SK-N-SH (cell line): ENCODE data around the gene ZNF837. TPM values are rescaled to one million over a fixed set of nuclear protein-coding genes. Genes with fewer than 3 reads are reported as not detected.

Experiments used
- CTCF ChIA-PET: fragments of 300-600, 350-600 bp; formaldehyde crosslinking; extraction: SDS; loops from one replicate; lab custom pipeline; 2021; lab: Yijun Ruan, JAX
- POLR2A ChIA-PET: fragments of 350-600 bp; sonication (Branson Sonifier 250); formaldehyde crosslinking; extraction: SDS; loops from one replicate; lab custom pipeline; 2020; ENCODE audit warnings: antibody characterized with exemption, inconsistent platforms; lab: Yijun Ruan, JAX
- DNase-seq: peaks from one replicate; pipeline ENCODE4 v3.0.0; 2012
- H2AFZ ChIP-seq: fragments of 200-600 bp; sonication (generic); 2 replicates; pipeline ENCODE4 v1.8.1; 2016; ENCODE audit warnings: antibody characterized with exemption, mild to moderate bottlenecking, low read depth
- H3F3A ChIP-seq: fragments of 200-600 bp; sonication (generic); replicated peaks from 2 replicates; pipeline ENCODE3; 2016; ENCODE audit warnings: antibody characterized with exemption, mild to moderate bottlenecking; ENCODE audit not compliant: insufficient read depth
- H3K27ac ChIP-seq, 2 experiments: fragments of 200-500 bp in 1 of 2; fragments of 200-600 bp in 1 of 2; sonication (Bioruptor generic) in 1 of 2; sonication (generic), shearing (Covaris generic) in 1 of 2; 2 replicates each; pipeline versions ENCODE4 v1.5.1 to v1.6.1; 2014 to 2016; ENCODE audit warnings: low read depth in 2 of 2, inconsistent platforms in 1 of 2, low read length in 1 of 2, mild to moderate bottlenecking in 1 of 2, mixed read lengths in 1 of 2
- H3K27me3 ChIP-seq: fragments of 200-600 bp; sonication (generic), shearing (Covaris generic); 2 replicates; pipeline ENCODE4 v1.6.1; 2016; ENCODE audit warnings: mixed run types; ENCODE audit not compliant: insufficient read depth
- H3K36me3 ChIP-seq, 2 experiments: fragments of 200-500 bp in 1 of 2; fragments of 200-600 bp in 1 of 2; sonication (Bioruptor generic) in 1 of 2; sonication (generic) in 1 of 2; replicated peaks in 1 of 2; 2 replicates each; pipeline versions ENCODE3 to v1.5.1; 2014 to 2016; ENCODE audit warnings: low read length in 1 of 2, mild to moderate bottlenecking in 1 of 2; ENCODE audit not compliant: insufficient read depth in 2 of 2, control insufficient read depth in 1 of 2
- H3K4me1 ChIP-seq, 2 experiments: fragments of 200-500 bp in 1 of 2; fragments of 200-600 bp in 1 of 2; sonication (Bioruptor generic) in 1 of 2; sonication (generic), shearing (Covaris generic) in 1 of 2; 2 replicates each; pipeline versions ENCODE4 v1.5.1 to v1.6.1; 2014 to 2016; ENCODE audit warnings: low read depth in 1 of 2, low read length in 1 of 2, mixed run types in 1 of 2; ENCODE audit not compliant: insufficient read depth in 2 of 2, control insufficient read depth in 1 of 2
- H3K4me2 ChIP-seq: fragments of 200-600 bp; sonication (generic), shearing (Covaris generic); 2 replicates; pipeline ENCODE4 v1.6.1; 2017; ENCODE audit warnings: mixed run types
- H3K4me3 ChIP-seq, 2 experiments: fragments of 200-500 bp in 1 of 2; fragments of 200-600 bp in 1 of 2; sonication (Bioruptor generic) in 1 of 2; sonication (generic), shearing (Covaris generic) in 1 of 2; 2 replicates each; pipeline versions ENCODE4 v1.5.1 to v1.8.1; 2014 to 2016; ENCODE audit warnings: low read depth in 2 of 2, inconsistent platforms in 1 of 2, low read length in 1 of 2, mild to moderate bottlenecking in 1 of 2, mixed read lengths in 1 of 2, moderate library complexity in 1 of 2
- H3K79me2 ChIP-seq: fragments of 200-600 bp; sonication (generic); 2 replicates; pipeline ENCODE4 v1.8.1; 2017; ENCODE audit warnings: mild to moderate bottlenecking; ENCODE audit not compliant: insufficient read depth
- H3K9ac ChIP-seq: fragments of 200-600 bp; sonication (generic); 2 replicates; pipeline ENCODE4 v1.6.1; 2017; ENCODE audit warnings: mixed run types
- H3K9me2 ChIP-seq: fragments of 200-600 bp; sonication (generic); 2 replicates; pipeline ENCODE4 v1.6.1; 2017; ENCODE audit warnings: mixed run types
- H3K9me3 ChIP-seq: fragments of 200-600 bp; sonication (generic); 2 replicates; pipeline ENCODE4 v1.6.1; 2017; ENCODE audit warnings: mixed run types, mild to moderate bottlenecking, moderate library complexity
- H4K20me1 ChIP-seq: fragments of 200-600 bp; sonication (generic); 2 replicates; pipeline ENCODE4 v1.6.1; 2017; ENCODE audit warnings: mild to moderate bottlenecking, mixed run types; ENCODE audit not compliant: insufficient read depth
- ELF1 ChIP-seq: IDR thresholded peaks from 2 replicates; pipeline ENCODE4 v1.4.0; 2012
- EZH2phosphoT487 ChIP-seq: fragments of 200-600 bp; sonication (generic); IDR thresholded peaks from 2 replicates; pipeline ENCODE4 v1.6.1; 2017; ENCODE audit warnings: low read depth, mixed run types, mild to moderate bottlenecking, antibody characterized with exemption, moderate library complexity, borderline replicate concordance
- FOSL2 ChIP-seq: IDR thresholded peaks from 2 replicates; pipeline ENCODE4 v1.4.0; 2012; ENCODE audit warnings: low read depth, mild to moderate bottlenecking, moderate library complexity, borderline replicate concordance
- FOXM1 ChIP-seq: IDR thresholded peaks from 2 replicates; pipeline ENCODE4 v1.4.0; 2012; ENCODE audit warnings: low read depth, mild to moderate bottlenecking
- GABPA ChIP-seq: IDR thresholded peaks from 2 replicates; pipeline ENCODE4 v1.4.0; 2012; ENCODE audit warnings: low read depth, mild to moderate bottlenecking
- GATA2 ChIP-seq: sonication (generic); formaldehyde crosslinking; IDR thresholded peaks from 2 replicates; pipeline ENCODE4 v1.5.0; 2020; ENCODE audit warnings: mild to moderate bottlenecking, missing genetic modification reagents
- IRF3 ChIP-seq: fragments of 150-350 bp; IDR thresholded peaks from 2 replicates; pipeline ENCODE4 v1.6.1; 2016; ENCODE audit warnings: mild to moderate bottlenecking, low read depth, low read length
- MAX ChIP-seq: IDR thresholded peaks from 2 replicates; pipeline ENCODE4 v1.4.0; 2012; ENCODE audit warnings: low read depth
- MEF2A ChIP-seq: IDR thresholded peaks from 2 replicates; pipeline ENCODE4 v1.4.0; 2012; ENCODE audit warnings: low read depth, borderline replicate concordance
- MXI1 ChIP-seq: IDR thresholded peaks from 2 replicates; pipeline ENCODE4 v1.6.1; 2012; ENCODE audit warnings: mild to moderate bottlenecking, low read depth, low read length, improper control_type of control experiment
- NFIC ChIP-seq: IDR thresholded peaks from 2 replicates; pipeline ENCODE4 v1.4.0; 2012; ENCODE audit warnings: borderline replicate concordance
- RCOR1 ChIP-seq: fragments of 150-350 bp; IDR thresholded peaks from 2 replicates; pipeline ENCODE4 v1.6.1; 2017; ENCODE audit warnings: antibody characterized with exemption, low read length
- RFX5 ChIP-seq: IDR thresholded peaks from 2 replicates; pipeline ENCODE4 v1.6.1; 2012; ENCODE audit warnings: mild to moderate bottlenecking, improper control_type of control experiment, low read length
- RXRA ChIP-seq: IDR thresholded peaks from 2 replicates; pipeline ENCODE4 v1.4.0; 2012; ENCODE audit warnings: low read depth, mild to moderate bottlenecking, borderline replicate concordance
- SIN3A ChIP-seq: IDR thresholded peaks from 2 replicates; pipeline ENCODE4 v1.6.1; 2012; ENCODE audit warnings: low read depth, mild to moderate bottlenecking, low read length, moderate library complexity, borderline replicate concordance
- SMC3 ChIP-seq: IDR thresholded peaks from 2 replicates; pipeline ENCODE4 v1.6.1; 2012; ENCODE audit warnings: low read depth, low read length, improper control_type of control experiment
- TAF1 ChIP-seq: IDR thresholded peaks from 2 replicates; pipeline ENCODE4 v1.6.1; 2012; ENCODE audit warnings: low read depth, mild to moderate bottlenecking, low read length, moderate library complexity, borderline replicate concordance
- TCF12 ChIP-seq: IDR thresholded peaks from 2 replicates; pipeline ENCODE4 v1.4.0; 2012
- USF2 ChIP-seq: fragments of 150-350 bp; IDR thresholded peaks from 2 replicates; pipeline ENCODE4 v1.6.1; 2017; ENCODE audit warnings: antibody characterized with exemption, low read length, low read depth, borderline replicate concordance
- WGBS: methylation state at CpG from one replicate; pipeline ENCODE4 v1.1.6; 2017; ENCODE audit warnings: low lambda C conversion rate; 5-methylcytosine and 5-hydroxymethylcytosine counted together
- polyA plus RNA-seq, 3 experiments: library from polyadenylated mRNA; depleted of rRNA; stranded (reverse); fragments of >200 nt; gene quantifications; 2 replicates each; pipeline ENCODE4 v1.2.3, GENCODE V29; 2012
- TF ChIP-seq, protein P1 (sequence below): IDR thresholded peaks from 2 replicates; pipeline ENCODE4; 2012

The ZNF837 gene
- polyA plus RNA-seq, 1 of the 3 experiments (the other 2 are of a cell fraction) = 1.6 TPM

GRCh38 chr19:58368561-58369360 lies 12.1 kb downstream of the ZNF837 start:
- Histone ChIP-seq H3K4me1 (no peaks in the 10 kb centered on the region), H3K36me3 (no peaks in the 10 kb centered on the region), H3K79me2 (no peaks in the 10 kb centered on the region), H3F3A (peaks cover 6% of the 10 kb centered on the region), H3K9me2 (no peaks in the 10 kb centered on the region), H4K20me1 (no peaks in the 10 kb centered on the region), H3K27ac (no peak overlapping the region), H3K4me2 (no peak overlapping the region), H3K9ac (no peak overlapping the region), H2AFZ (no peak overlapping the region), H3K4me3 (no peak overlapping the region), H3K9me3 (no peaks in the 10 kb centered on the region), H3K27me3 (no peaks in the 10 kb centered on the region)
- WGBS = 96% methylated on average over 17 of the region's 68 CpGs
- ChIA-PET CTCF (no interaction called here), POLR2A (interaction anchor here (0.7 to 1.2 kb wide), 2 partner anchors 9 to 16 kb away, joined by 3 read pairs; no protein-coding TSS in a partner anchor)
- TF ChIP-seq TAF1 = no peak
- TF ChIP-seq USF2 = no peak
- TF ChIP-seq GABPA = no peak
- TF ChIP-seq, protein P1, sequence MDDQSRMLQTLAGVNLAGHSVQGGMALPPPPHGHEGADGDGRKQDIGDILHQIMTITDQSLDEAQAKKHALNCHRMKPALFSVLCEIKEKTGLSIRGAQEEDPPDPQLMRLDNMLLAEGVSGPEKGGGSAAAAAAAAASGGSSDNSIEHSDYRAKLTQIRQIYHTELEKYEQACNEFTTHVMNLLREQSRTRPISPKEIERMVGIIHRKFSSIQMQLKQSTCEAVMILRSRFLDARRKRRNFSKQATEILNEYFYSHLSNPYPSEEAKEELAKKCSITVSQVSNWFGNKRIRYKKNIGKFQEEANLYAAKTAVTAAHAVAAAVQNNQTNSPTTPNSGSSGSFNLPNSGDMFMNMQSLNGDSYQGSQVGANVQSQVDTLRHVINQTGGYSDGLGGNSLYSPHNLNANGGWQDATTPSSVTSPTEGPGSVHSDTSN = no peak
- no peak for TF ChIP-seq RXRA
- no peak for TF ChIP-seq ELF1
- no peak for TF ChIP-seq SMC3
- TF ChIP-seq RCOR1 = no peak
- TF ChIP-seq IRF3 = no peak
- DNase-seq = peak; percentile 27

DNA sequence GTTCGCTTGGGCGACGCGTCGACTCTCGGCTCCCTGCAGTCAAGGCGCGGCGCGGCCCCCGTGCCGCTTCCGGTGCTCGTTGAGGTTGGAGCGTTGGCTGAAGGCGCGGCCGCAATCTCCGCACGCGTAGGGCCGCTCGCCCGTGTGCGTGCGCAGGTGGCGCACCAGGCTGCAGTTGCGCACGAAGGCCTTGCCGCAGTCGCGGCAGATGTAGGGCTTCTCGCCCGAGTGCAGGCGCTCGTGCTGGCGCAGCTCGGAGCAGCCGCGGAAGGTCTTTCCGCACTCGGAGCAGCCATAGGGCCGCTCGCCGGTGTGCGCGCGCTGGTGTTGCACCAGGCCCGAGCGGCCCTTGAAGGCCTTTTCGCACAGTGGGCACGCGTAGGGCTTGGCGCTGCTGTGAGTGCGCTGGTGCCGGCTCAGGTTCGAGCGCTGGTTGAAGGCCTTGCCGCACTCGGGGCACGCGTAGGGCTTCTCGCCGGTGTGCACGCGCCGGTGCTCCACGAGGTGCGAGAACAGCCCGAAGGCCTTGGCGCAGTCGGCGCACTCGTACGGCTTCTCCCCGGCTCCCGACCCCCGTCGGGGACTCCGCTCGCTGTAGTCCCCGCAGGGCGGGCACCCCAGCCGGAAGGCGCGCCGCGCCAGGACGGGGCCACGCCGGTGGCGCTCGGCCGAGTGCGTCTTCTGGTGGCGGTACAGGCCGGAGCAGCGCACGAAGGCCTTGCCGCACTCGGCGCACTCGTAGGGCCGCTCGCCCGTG lies 13.0 kb downstream of the ZNF837 start:
- CTCF ChIA-PET = interaction anchor here (1.2 kb wide), 1 partner anchor 10 kb away, joined by 3 read pairs; no protein-coding TSS in a partner anchor
- Histone ChIP-seq H2AFZ (no peak overlapping the region), H3K4me1 (no peaks in the 10 kb centered on the region), H4K20me1 (no peaks in the 10 kb centered on the region), H3K27me3 (no peaks in the 10 kb centered on the region), H3K9ac (no peak overlapping the region), H3K9me3 (no peaks in the 10 kb centered on the region), H3K4me3 (no peak overlapping the region), H3K79me2 (no peaks in the 10 kb centered on the region), H3F3A (peaks cover 6% of the 10 kb centered on the region), H3K27ac (no peak overlapping the region), H3K36me3 (no peaks in the 10 kb centered on the region), H3K4me2 (no peak overlapping the region), H3K9me2 (no peaks in the 10 kb centered on the region)
- 96% methylated on average over 47 of the region's 106 CpGs for WGBS
- peak; percentile 15 for DNase-seq
- POLR2A ChIA-PET = no interaction called here
- TF ChIP-seq NFIC (no peak), MEF2A (no peak), FOXM1 (no peak), GABPA (no peak), GATA2 (CRISPR knock-in tag) (no peak), FOSL2 (no peak), EZH2phosphoT487 (no peak), RFX5 (no peak), USF2 (no peak), MAX (no peak), TCF12 (no peak), MXI1 (no peak), SIN3A (no peak)
